Activated CD4-positive, CD25-positive, alpha-beta regulatory T cell treated with anti-CD3 and anti-CD28 coated beads, Interleukin-2, amount 50 U/mL, for 24 hours (primary cell): ENCODE measurements around the gene LEFTY1.

Source experiments
- ATAC-seq, 2 donors: fragments of 150-1000 bp; cut with Tn5 transposase; one replicate each; pipeline ENCODE4 v1.10.0; 2021; ENCODE audit warnings: mild to moderate bottlenecking in 1 of 2, moderate library complexity in 1 of 2

The LEFTY1 gene

GRCh38 chr1:225868631-225869330 lies 20.2 kb downstream of the LEFTY1 start:
- ATAC-seq, result no peak

- ATAC-seq, result no peak
Measured at GRCh38 chr1:225866981-225867380, 22.0 kb downstream of the LEFTY1 start.

- ATAC-seq, result peak; percentile 99 to 100
Measured at GRCh38 chr1:225866061-225866837, 22.7 kb downstream of the LEFTY1 start.

GRCh38 chr1:225865514-225865913 lies 23.4 kb downstream of the LEFTY1 start:
- ATAC-seq, result peak in 1 of 2 donors; percentile 8

GRCh38 chr1:225863167-225863566 lies 25.8 kb downstream of the LEFTY1 start:
- no peak for ATAC-seq

GRCh38 chr1:225862581-225862950 lies 26.4 kb downstream of the LEFTY1 start:
- no peak for ATAC-seq

GRCh38 chr1:225861834-225862580 lies 26.9 kb downstream of the LEFTY1 start:
- no peak for ATAC-seq

- ATAC-seq, result no peak
Measured at GRCh38 chr1:225860876-225861441, 28.0 kb downstream of the LEFTY1 start.

GRCh38 chr1:225860107-225860506 lies 28.8 kb downstream of the LEFTY1 start:
- no peak for ATAC-seq

GRCh38 chr1:225859151-225859550 lies 29.8 kb downstream of the LEFTY1 start:
- no peak for ATAC-seq

- ATAC-seq, result no peak
Measured at GRCh38 chr1:225857256-225857655, 31.7 kb downstream of the LEFTY1 start.

- ATAC-seq, result no peak
Measured at GRCh38 chr1:225855503-225856300, 33.2 kb downstream of the LEFTY1 start.

GRCh38 chr1:225853441-225853840 lies 35.5 kb downstream of the LEFTY1 start:
- no peak for ATAC-seq

GRCh38 chr1:225852413-225853124 lies 36.4 kb downstream of the LEFTY1 start:
- no peak for ATAC-seq

- peak; percentile 41 to 42 for ATAC-seq
Measured at GRCh38 chr1:225851805-225852204, 37.1 kb downstream of the LEFTY1 start.

GRCh38 chr1:225850370-225850769 lies 38.6 kb downstream of the LEFTY1 start:
- no peak for ATAC-seq

GRCh38 chr1:225849925-225850324 lies 39.0 kb downstream of the LEFTY1 start:
- ATAC-seq, result no peak

GRCh38 chr1:225848030-225848955 lies 40.7 kb downstream of the LEFTY1 start:
- ATAC-seq, result peak; percentile 19 to 33

- ATAC-seq, result no peak
Measured at GRCh38 chr1:225847610-225848009, 41.3 kb downstream of the LEFTY1 start.
